Lower lobe of right lung (tissue), 2 donors: ENCODE data around the gene AHCY. TPM values are rescaled to one million over a fixed set of nuclear protein-coding genes. Genes with fewer than 3 reads are reported as not detected.
"Not testable (repeated sequence)": the region's sequence is repeated elsewhere in the genome, so short reads cannot be mapped to it uniquely, and the experiment has no call there.

Experiments used
- ATAC-seq, 2 donors: fragments of 200-7000 bp; cut with Tn5 transposase; one replicate each; pipeline ENCODE4 v1.9.1; 2020 to 2022; ENCODE audit warnings: mild to moderate bottlenecking in 2 of 2, moderate library complexity in 2 of 2
- DNase-seq: peaks from one replicate; pipeline ENCODE4 v3.0.0-alpha.2; 2020
- H3K27ac ChIP-seq: fragments of 200-600 bp; one replicate; pipeline ENCODE4 v1.8.0; 2022
- H3K27me3 ChIP-seq: fragments of 200-600 bp; one replicate; pipeline ENCODE4 v1.8.0; 2022; ENCODE audit warnings: low read depth
- H3K36me3 ChIP-seq: fragments of 200-600 bp; one replicate; pipeline ENCODE4 v1.8.0; 2022; ENCODE audit warnings: mild to moderate bottlenecking
- H3K4me1 ChIP-seq: fragments of 200-600 bp; one replicate; pipeline ENCODE4 v1.8.0; 2022
- H3K4me3 ChIP-seq: fragments of 200-600 bp; one replicate; pipeline ENCODE4 v1.8.0; 2022; ENCODE audit warnings: mild to moderate bottlenecking
- H3K9me3 ChIP-seq: fragments of 200-600 bp; one replicate; pipeline ENCODE4 v1.8.0; 2022
- intact Hi-C: fragments of 100-400 bp; cut with DNase I; formaldehyde crosslinking; loops from one replicate; pipeline ENCODE4 v1.11.0; 2022
- long read RNA-seq: library from polyadenylated mRNA; unstranded; transcript quantifications from one replicate; pipeline ENCODE4 v2.0.0, GENCODE V29; 2021
- total RNA-seq: library from RNA; stranded (reverse); fragmentation: NEBNext Ultra II Directional; extraction: Animal tissue kit (Norgen Biotek cat#: 25700); gene quantifications from one replicate; pipeline ENCODE4 v1.2.1, GENCODE V29; 2021
- TF ChIP-seq, protein P1 (sequence below): fragments of 200-600 bp; IDR thresholded peaks from one replicate; pipeline ENCODE4 v1.8.0; 2022; ENCODE audit warnings: antibody characterized with exemption, mild to moderate bottlenecking
- donor health status: DM: no; HTN: yes; CAD: no; lungs with severe emphysema.

The AHCY gene
- total RNA-seq, result 63.8 TPM
- long read RNA-seq, transcript AHCY-201 (10 exons, 2,143 nt), result major isoform, 54 of 71 reads
- long read RNA-seq, partial matches to known transcripts, result 9 of 71 reads
- long read RNA-seq, other reads (novel, unspliced or antisense), result 8 of 71 reads

DNA sequence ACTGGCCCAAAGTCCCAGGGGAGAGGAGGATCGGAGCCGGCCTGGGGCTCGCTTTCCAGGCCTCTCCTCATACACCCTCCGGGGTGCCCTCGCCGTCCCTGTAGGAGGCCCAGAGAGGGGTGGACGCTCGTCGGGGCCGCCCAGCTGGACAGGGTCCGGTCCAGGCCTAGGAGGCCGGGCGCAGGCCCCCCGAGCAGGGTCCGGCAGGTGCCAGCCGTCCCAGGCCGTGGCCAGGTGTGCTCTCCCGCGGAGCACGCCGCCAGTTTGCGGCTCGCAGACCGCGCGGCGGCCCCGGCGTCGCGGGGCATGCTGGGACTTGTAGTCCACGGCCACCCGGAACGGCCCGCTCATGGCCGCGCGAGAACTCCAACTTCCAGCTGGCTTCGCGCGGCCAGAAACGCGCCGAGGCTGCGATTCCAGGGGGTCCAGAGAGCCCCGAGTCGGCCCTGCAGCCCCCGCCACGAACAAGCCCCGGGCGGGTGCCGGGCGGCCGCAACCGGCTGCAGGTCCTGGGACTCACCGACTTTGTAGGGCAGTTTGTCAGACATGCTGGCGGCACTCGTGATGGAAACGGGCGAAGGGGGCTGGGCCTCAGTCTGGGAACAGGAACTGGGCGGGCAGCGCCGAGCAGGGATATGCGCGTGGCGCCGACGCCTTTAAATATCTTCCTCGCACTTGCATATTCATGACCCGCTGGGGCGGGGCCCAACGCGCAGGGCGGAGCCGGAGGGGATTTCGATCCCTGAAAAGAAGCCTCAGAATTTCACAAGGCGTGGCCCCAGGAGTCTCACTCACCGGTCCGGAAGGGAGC lies at the start of gene AHCY:
Gene AHCY (minus strand): TSS at position 633 of the 811 bp plus-strand sequence. CDS start 85 bp downstream, at position 548.
- ATAC-seq, result peak; percentile 99
- intact Hi-C loops, result no loop called here
- peak; percentile 99 for DNase-seq
- Histone ChIP-seq H3K36me3 (no peaks in the 10 kb centered on the region), H3K4me1 (peaks cover 24% of the 10 kb centered on the region), H3K27ac (peak within 1 kb of the TSS; percentile 93), H3K27me3 (no peaks in the 10 kb centered on the region), H3K4me3 (peak within 1 kb of the TSS; percentile 96), H3K9me3 (no peaks in the 10 kb centered on the region)
- TF ChIP-seq, protein P1, sequence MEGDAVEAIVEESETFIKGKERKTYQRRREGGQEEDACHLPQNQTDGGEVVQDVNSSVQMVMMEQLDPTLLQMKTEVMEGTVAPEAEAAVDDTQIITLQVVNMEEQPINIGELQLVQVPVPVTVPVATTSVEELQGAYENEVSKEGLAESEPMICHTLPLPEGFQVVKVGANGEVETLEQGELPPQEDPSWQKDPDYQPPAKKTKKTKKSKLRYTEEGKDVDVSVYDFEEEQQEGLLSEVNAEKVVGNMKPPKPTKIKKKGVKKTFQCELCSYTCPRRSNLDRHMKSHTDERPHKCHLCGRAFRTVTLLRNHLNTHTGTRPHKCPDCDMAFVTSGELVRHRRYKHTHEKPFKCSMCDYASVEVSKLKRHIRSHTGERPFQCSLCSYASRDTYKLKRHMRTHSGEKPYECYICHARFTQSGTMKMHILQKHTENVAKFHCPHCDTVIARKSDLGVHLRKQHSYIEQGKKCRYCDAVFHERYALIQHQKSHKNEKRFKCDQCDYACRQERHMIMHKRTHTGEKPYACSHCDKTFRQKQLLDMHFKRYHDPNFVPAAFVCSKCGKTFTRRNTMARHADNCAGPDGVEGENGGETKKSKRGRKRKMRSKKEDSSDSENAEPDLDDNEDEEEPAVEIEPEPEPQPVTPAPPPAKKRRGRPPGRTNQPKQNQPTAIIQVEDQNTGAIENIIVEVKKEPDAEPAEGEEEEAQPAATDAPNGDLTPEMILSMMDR, result no peak

DNA sequence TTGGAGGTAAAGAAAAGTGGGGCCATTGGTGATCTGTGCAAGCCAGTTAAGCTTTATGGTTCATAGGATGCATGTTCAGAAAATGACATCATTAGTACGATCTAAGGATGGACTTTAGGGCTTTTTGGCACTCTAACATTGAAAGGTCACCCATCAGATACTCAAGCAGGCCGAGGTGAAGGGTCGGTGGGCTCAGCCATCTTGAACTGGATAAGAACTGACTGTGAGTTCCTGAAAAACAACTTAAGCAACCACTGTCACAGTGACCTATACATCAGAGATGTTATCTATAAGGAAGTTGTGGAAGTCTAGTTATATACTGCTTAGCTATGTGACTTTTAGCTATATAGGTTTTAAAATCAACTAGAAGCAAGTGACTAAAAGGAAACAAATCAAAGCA lies 46.9 kb upstream of the AHCY start:
- ATAC-seq (no peak), DNase-seq (no peak)
- no peaks in the 10 kb centered on the region for H3K4me1 ChIP-seq
- no peak overlapping the region for H3K4me3 ChIP-seq
- intact Hi-C loops, result no loop called here
- no peak overlapping the region for H3K27ac ChIP-seq
- no peaks in the 10 kb centered on the region for H3K27me3 ChIP-seq
- H3K36me3 ChIP-seq, result no peaks in the 10 kb centered on the region
- no peaks in the 10 kb centered on the region for H3K9me3 ChIP-seq
- TF ChIP-seq, protein P1, result no peak

DNA sequence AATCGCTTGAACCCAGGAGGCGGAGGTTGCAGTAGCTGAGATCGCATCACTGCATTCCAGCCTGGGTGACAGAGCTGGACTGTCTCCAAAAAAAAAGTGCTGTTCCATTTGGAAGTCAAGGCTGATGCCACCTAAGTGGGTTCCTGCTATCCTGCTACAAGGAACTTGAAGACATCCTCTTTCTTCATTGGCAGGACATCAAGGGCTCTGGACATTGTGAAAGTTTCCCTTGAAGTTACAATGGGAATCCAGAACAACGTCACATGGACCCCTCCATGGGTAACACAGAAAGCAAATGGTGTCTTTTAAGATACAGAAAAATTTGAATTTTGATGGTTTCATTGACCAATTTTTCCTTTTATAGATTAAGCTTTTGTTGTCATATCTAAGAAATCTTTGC lies 44.4 kb upstream of the AHCY start:
- ATAC-seq, result no peak
- Histone ChIP-seq H3K9me3 (no peaks in the 10 kb centered on the region), H3K27ac (no peak overlapping the region), H3K36me3 (no peaks in the 10 kb centered on the region), H3K4me3 (no peak overlapping the region), H3K27me3 (no peaks in the 10 kb centered on the region), H3K4me1 (no peaks in the 10 kb centered on the region)
- intact Hi-C loops, result no loop called here
- TF ChIP-seq, protein P1, result no peak
- DNase-seq, result no peak

DNA sequence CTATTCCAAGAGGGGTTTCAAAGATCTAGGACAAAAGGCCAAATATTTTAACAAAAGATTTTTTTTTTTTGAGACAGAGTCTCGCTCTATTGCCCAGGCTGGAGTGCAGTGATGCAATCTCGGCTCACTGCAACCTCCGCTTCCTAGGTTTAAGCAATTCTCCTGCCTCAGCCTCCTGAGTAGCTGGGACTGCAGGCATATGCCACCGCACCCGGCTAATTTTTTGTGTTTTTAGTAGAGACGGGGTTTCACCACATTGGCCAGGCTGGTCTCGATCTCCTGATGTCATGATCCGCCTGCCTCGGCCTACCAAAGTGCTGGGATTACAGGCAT lies 43.3 kb upstream of the AHCY start:
- H3K27me3 ChIP-seq, H3K27ac ChIP-seq, H3K9me3 ChIP-seq, intact Hi-C loops, DNase-seq, H3K4me3 ChIP-seq, H3K36me3 ChIP-seq, H3K4me1 ChIP-seq, ATAC-seq: not testable (repeated sequence)

DNA sequence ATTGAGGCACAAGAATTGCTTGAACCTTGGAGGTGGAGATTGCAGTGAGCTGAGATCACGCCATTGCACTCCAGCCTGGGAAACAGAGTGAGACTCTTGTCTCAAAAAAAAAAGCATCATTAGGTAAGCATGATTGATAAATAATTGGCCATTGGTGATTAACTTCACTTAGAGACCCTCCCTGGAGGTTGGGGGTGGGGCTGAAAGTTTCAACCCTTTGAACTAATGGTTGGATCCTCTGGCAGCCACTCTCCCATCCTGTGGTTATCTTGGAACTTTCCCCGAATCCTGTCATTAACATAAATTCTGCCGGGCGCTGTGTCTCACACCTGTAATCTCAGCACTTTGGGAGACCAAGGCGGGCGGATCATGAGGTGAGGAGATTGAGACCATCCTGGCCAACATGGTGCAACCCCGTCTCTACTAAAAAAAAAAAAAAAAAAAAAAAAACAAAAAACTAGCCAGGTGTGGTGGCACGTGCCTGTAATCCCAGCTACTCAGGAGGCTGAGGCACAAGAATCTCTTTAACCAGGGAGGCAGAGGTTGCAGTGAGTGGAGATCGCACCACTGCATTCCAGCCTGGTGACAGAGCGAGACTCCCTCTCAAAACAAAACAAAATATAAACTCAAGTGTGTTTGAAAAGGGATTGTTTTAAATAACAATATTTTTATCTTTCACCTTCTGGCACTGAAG lies 42.8 kb upstream of the AHCY start:
- intact Hi-C loops, H3K4me3 ChIP-seq, H3K27me3 ChIP-seq, H3K4me1 ChIP-seq, ATAC-seq, H3K9me3 ChIP-seq, H3K36me3 ChIP-seq, DNase-seq, H3K27ac ChIP-seq: not testable (repeated sequence)

DNA sequence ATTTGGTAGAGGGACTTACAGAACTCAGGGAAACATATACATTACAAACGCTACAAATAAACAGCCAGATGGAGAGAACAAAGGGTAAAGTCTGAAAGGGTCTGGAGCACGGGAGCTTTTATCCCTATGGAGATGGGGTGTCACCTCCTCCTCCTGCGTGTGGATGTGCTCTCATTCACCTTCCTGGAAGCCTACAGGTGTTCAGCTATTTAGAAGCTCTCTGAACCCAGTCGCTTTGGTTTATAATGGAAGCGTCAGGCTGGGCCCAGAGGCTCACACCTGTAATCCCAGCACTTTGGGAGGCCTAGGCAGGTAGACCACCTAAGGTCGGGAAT lies 42.2 kb upstream of the AHCY start:
- DNase-seq, result no peak
- intact Hi-C loops, result no loop called here
- Histone ChIP-seq H3K9me3 (no peaks in the 10 kb centered on the region), H3K4me3 (no peak overlapping the region), H3K27me3 (no peaks in the 10 kb centered on the region), H3K36me3 (no peaks in the 10 kb centered on the region), H3K27ac (no peak overlapping the region), H3K4me1 (no peaks in the 10 kb centered on the region)
- ATAC-seq, result no peak
- TF ChIP-seq, protein P1, result no peak
